GM12875 (cell line): Measurements from ENCODE around the gene ELMOD3.

Experiments used
- H3K4me3 ChIP-seq: one replicate; pipeline ENCODE4 v1.5.1; 2011; ENCODE audit warnings: low read depth, low read length, control low read depth
- CTCF ChIP-seq: IDR thresholded peaks from 2 replicates; pipeline ENCODE4 v1.5.1; 2011; ENCODE audit warnings: low read depth, mild to moderate bottlenecking, control low read depth, inconsistent platforms, low read length, moderate library complexity, borderline replicate concordance; ENCODE audit not compliant: insufficient read depth

Gene ELMOD3

GRCh38 chr2:85367180-85367579, 12.6 kb downstream of the ELMOD3 start:
- no peak for TF ChIP-seq CTCF
- H3K4me3 ChIP-seq, result no peak overlapping the region

- TF ChIP-seq CTCF, result no peak
- H3K4me3 ChIP-seq, result no peak overlapping the region
These were observed 14.4 kb downstream of the ELMOD3 start for GRCh38 chr2:85368921-85369320.

- no peak overlapping the region for H3K4me3 ChIP-seq
- no peak for TF ChIP-seq CTCF
These were observed 14.9 kb downstream of the ELMOD3 start for GRCh38 chr2:85369500-85369899.

GRCh38 chr2:85371045-85371444, 16.5 kb downstream of the ELMOD3 start:
- no peak overlapping the region for H3K4me3 ChIP-seq
- TF ChIP-seq CTCF, result no peak

- no peak for TF ChIP-seq CTCF
These were observed 21.9 kb downstream of the ELMOD3 start for GRCh38 chr2:85376291-85377065.

GRCh38 chr2:85377083-85377482, 22.5 kb downstream of the ELMOD3 start:
- no peak for TF ChIP-seq CTCF

More at GRCh38 chr2:85376291-85377065, 21.9 kb downstream of the ELMOD3 start:
- no peak overlapping the region for H3K4me3 ChIP-seq

GRCh38 chr2:85378257-85378656, 23.7 kb downstream of the ELMOD3 start:
- TF ChIP-seq CTCF, result no peak

More at GRCh38 chr2:85377083-85377482, 22.5 kb downstream of the ELMOD3 start:
- no peak overlapping the region for H3K4me3 ChIP-seq

More at GRCh38 chr2:85378257-85378656, 23.7 kb downstream of the ELMOD3 start:
- H3K4me3 ChIP-seq, result no peak overlapping the region
